Testis (tissue), 3 donors: ENCODE results near the gene AGBL4. TPM values are rescaled to one million over a fixed set of nuclear protein-coding genes. Genes with fewer than 3 reads are reported as not detected.

ENCODE experiments used
- DNase-seq: peaks from one replicate; pipeline ENCODE4 v3.0.0-alpha.2; 2019
- H3K27ac ChIP-seq, 2 donors: fragments of 200-600 bp; sonication (generic); one replicate each; pipeline ENCODE4 v1.5.1; 2019
- H3K27me3 ChIP-seq: fragments of 200-600 bp; sonication (generic); one replicate; pipeline ENCODE4 v1.5.1; 2019
- H3K36me3 ChIP-seq: fragments of 200-600 bp; sonication (generic); one replicate; pipeline ENCODE4 v1.5.1; 2017; ENCODE audit warnings: low read depth; ENCODE audit errors: missing control alignments
- H3K4me1 ChIP-seq: fragments of 200-600 bp; sonication (generic); one replicate; pipeline ENCODE4 v1.5.1; 2019
- H3K4me3 ChIP-seq, 2 donors: fragments of 200-600 bp; sonication (generic); one replicate each; pipeline ENCODE4 v1.5.1; 2017 to 2019
- H3K9me3 ChIP-seq: fragments of 200-600 bp; sonication (generic); one replicate; pipeline ENCODE4 v1.5.1; 2017
- POLR2A ChIP-seq: fragments of 450-650 bp; IDR thresholded peaks from one replicate; pipeline ENCODE4 v1.6.1; 2017; ENCODE audit warnings: antibody characterized with exemption, mild to moderate bottlenecking, moderate library complexity
- WGBS, 2 donors: methylation state at CpG; one replicate each; pipeline ENCODE4 v1.1.5; 2018; 5-methylcytosine and 5-hydroxymethylcytosine counted together
- intact Hi-C: fragments of 100-400 bp; cut with DNase I; formaldehyde crosslinking; loops from one replicate; pipeline ENCODE4 v1.15.1; 2023; ENCODE audit warnings: low total_unique reads
- polyA plus RNA-seq: library from polyadenylated mRNA; stranded (reverse); fragments of 350-450 nt; fragmentation: Illumina TruSeq; extraction: RNeasy Lipid Tissue Mini Kit (QIAGEN cat#74804); gene quantifications from one replicate; pipeline ENCODE4 v1.2.3, GENCODE V29; 2014; ENCODE audit warnings: low read depth, low replicate concordance; ENCODE audit not compliant: insufficient read depth
- total RNA-seq, 2 donors: library from RNA; depleted of rRNA; stranded (reverse); fragments of >200 nt; gene quantifications; one replicate each; pipeline ENCODE4 v1.2.3, GENCODE V29; 2016
- TF ChIP-seq, protein P1 (sequence below), 3 experiments: fragments of 450-650 bp in 2 of 3; fragments of 200-600 bp in 1 of 3; sonication (generic) in 1 of 3; IDR thresholded peaks; one replicate each; pipeline ENCODE4 v1.5.1; 2016 to 2019; ENCODE audit warnings: antibody characterized with exemption in 3 of 3, mild to moderate bottlenecking in 2 of 3, moderate library complexity in 1 of 3

Gene AGBL4
- total and polyA plus RNA-seq, 3 donors from 2014 or later = 3.3 to 6.9 (median 5.8) TPM

GRCh38 chr1:48761411-48761810 is 1262.3 kb downstream of the AGBL4 start:
- no peak overlapping the region for H3K27ac ChIP-seq
- intact Hi-C loops = no loop called here

GRCh38 chr1:48760857-48761256 is 1262.9 kb downstream of the AGBL4 start:
- no peaks in the 10 kb centered on the region for H3K27me3 ChIP-seq
- 48 to 53% methylated on average over 6 to 7 of the region's 7 CpGs for WGBS, 2 donors
- DNase-seq = no peak
- TF ChIP-seq, protein P1, sequence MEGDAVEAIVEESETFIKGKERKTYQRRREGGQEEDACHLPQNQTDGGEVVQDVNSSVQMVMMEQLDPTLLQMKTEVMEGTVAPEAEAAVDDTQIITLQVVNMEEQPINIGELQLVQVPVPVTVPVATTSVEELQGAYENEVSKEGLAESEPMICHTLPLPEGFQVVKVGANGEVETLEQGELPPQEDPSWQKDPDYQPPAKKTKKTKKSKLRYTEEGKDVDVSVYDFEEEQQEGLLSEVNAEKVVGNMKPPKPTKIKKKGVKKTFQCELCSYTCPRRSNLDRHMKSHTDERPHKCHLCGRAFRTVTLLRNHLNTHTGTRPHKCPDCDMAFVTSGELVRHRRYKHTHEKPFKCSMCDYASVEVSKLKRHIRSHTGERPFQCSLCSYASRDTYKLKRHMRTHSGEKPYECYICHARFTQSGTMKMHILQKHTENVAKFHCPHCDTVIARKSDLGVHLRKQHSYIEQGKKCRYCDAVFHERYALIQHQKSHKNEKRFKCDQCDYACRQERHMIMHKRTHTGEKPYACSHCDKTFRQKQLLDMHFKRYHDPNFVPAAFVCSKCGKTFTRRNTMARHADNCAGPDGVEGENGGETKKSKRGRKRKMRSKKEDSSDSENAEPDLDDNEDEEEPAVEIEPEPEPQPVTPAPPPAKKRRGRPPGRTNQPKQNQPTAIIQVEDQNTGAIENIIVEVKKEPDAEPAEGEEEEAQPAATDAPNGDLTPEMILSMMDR (IDR thresholded peaks at IDR 0.05) = no peak
- no peak for TF ChIP-seq POLR2A
- no peaks in the 10 kb centered on the region for H3K36me3 ChIP-seq
- intact Hi-C loops = no loop called here
- H3K27ac ChIP-seq = no peak overlapping the region
- no peaks in the 10 kb centered on the region for H3K9me3 ChIP-seq
- no peak overlapping the region for H3K4me3 ChIP-seq
- peaks cover 4% of the 10 kb centered on the region for H3K4me1 ChIP-seq

More at GRCh38 chr1:48761411-48761810, 1262.3 kb downstream of the AGBL4 start:
- no peak for DNase-seq
- TF ChIP-seq, protein P1 (IDR thresholded peaks at IDR 0.05) = no peak
- TF ChIP-seq POLR2A = no peak
- H3K9me3 ChIP-seq = no peaks in the 10 kb centered on the region
- H3K4me3 ChIP-seq = no peak overlapping the region
- peaks cover 4% of the 10 kb centered on the region for H3K4me1 ChIP-seq
- H3K36me3 ChIP-seq = no peaks in the 10 kb centered on the region
- no peaks in the 10 kb centered on the region for H3K27me3 ChIP-seq

GRCh38 chr1:48758976-48759375 is 1264.8 kb downstream of the AGBL4 start:
- no peaks in the 10 kb centered on the region for H3K36me3 ChIP-seq
- peaks cover 4% of the 10 kb centered on the region for H3K4me1 ChIP-seq
- H3K9me3 ChIP-seq = no peaks in the 10 kb centered on the region
- TF ChIP-seq, protein P1 (IDR thresholded peaks at IDR 0.05) = no peak
- no peak for TF ChIP-seq POLR2A
- intact Hi-C loops = no loop called here
- DNase-seq = no peak
- no peaks in the 10 kb centered on the region for H3K27me3 ChIP-seq
- no peak overlapping the region for H3K27ac ChIP-seq
- WGBS, 2 donors = 96 to 98% methylated on average over 18 of the region's 18 CpGs
- no peak overlapping the region for H3K4me3 ChIP-seq

DNA sequence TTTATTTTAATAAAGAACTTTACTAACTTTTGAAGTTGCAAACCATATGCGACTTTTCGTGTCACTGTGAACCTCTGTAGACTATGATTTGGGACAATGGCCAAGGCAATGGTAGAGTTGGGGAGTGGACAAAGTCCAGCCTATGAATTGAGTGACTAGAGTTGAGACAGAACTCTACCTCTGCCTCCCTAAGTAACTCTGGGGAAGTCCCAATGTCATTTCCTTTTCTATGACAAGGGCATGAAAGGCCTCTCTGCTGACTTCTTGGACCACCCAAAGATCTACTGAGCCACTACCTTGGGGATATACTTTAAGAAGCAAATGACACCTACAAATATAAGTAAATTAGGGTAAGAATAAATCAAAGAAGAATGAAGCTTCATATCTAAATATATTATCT is 1266.4 kb downstream of the AGBL4 start:
- no peak overlapping the region for H3K4me3 ChIP-seq
- TF ChIP-seq, protein P1 (IDR thresholded peaks at IDR 0.05) = no peak
- TF ChIP-seq POLR2A = no peak
- H3K36me3 ChIP-seq = no peaks in the 10 kb centered on the region
- intact Hi-C loops = no loop called here
- H3K27ac ChIP-seq = no peak overlapping the region
- H3K4me1 ChIP-seq = peaks cover 4% of the 10 kb centered on the region
- 97% methylated on average over 2 of the region's 2 CpGs for WGBS, 2 donors
- H3K9me3 ChIP-seq = no peaks in the 10 kb centered on the region
- DNase-seq = no peak
- no peaks in the 10 kb centered on the region for H3K27me3 ChIP-seq

DNA sequence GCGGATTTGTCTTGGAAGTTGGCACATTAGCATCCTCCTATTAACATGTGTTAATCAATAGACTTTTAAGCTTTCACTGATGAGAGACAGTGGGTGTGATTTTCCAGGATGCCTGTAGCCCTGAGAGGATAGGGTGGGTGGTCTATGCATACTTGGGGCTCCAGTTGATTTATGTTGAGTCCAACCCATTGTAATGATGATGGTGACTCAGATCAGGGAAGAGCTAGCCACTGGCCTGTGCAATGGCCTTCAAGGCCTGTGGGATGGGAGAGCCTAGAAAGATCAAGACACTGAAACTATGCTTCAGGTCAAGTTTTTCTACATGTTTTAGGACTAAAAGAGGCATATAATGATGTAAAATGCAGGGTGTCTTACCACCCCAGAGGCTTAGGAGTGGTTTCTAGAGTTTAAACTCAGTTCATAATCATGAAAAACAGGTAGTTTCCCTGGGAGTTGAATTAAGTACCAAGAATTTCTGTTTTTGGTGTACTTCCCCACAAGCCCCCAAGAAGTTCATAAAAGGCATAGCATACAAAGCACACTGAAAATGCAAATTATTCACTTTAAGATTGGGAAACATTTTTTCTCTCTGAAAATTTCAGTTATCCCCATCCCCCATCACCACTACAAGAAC is 1267.0 kb downstream of the AGBL4 start:
- no peak overlapping the region for H3K4me3 ChIP-seq
- no peaks in the 10 kb centered on the region for H3K9me3 ChIP-seq
- H3K4me1 ChIP-seq = peaks cover under 1% of the 10 kb centered on the region
- 89 to 92% methylated on average over 1 of the region's 1 CpG for WGBS, 2 donors
- no peaks in the 10 kb centered on the region for H3K27me3 ChIP-seq
- no peaks in the 10 kb centered on the region for H3K36me3 ChIP-seq
- no peak overlapping the region for H3K27ac ChIP-seq
- no peak for TF ChIP-seq POLR2A
- TF ChIP-seq, protein P1 (IDR thresholded peaks at IDR 0.05) = no peak
- no peak for DNase-seq
- intact Hi-C loops = no loop called here
